B cell (primary cell): ENCODE data around the gene WDR1. TPM values are rescaled to one million over a fixed set of nuclear protein-coding genes. Genes with fewer than 3 reads are reported as not detected.

Experiments used
- ATAC-seq: fragments of 200-7000 bp; cut with Tn5 transposase; one replicate; pipeline ENCODE4 v1.10.0; 2021; ENCODE audit warnings: low read depth, mild to moderate bottlenecking, moderate number of reproducible peaks, moderate library complexity
- CTCF ChIA-PET: fragments of 350-600 bp; sonication (Branson Sonifier 250); formaldehyde crosslinking; loops from one replicate; lab custom pipeline; 2021; ENCODE audit warnings: antibody characterized with exemption, inconsistent platforms; lab: Charles Lee
- POLR2A ChIA-PET: fragments of 350-600 bp; sonication (Branson Sonifier 250); formaldehyde crosslinking; loops from one replicate; lab custom pipeline; 2021; ENCODE audit warnings: antibody characterized with exemption; lab: Charles Lee
- DNase-seq: peaks from one replicate; pipeline ENCODE4 v3.0.0; 2013
- H2AFZ ChIP-seq: 2 replicates; pipeline ENCODE4 v1.6.1; 2012; ENCODE audit warnings: mild to moderate bottlenecking, low read depth, low read length; ENCODE audit not compliant: insufficient read depth, poor library complexity, severe bottlenecking
- H3K27ac ChIP-seq, 2 donors: 1 replicate in 1 of 2; 2 replicates in 1 of 2; pipeline ENCODE4 v1.5.1; 2012 to 2013; ENCODE audit warnings: low read length in 2 of 2, mild to moderate bottlenecking in 2 of 2, moderate library complexity in 1 of 2
- H3K27me3 ChIP-seq, 4 experiments: fragments of 200-600 bp in 1 of 4; sonication (generic) in 1 of 4; replicated peaks in 1 of 4; 1 replicate in 2 of 4; 2 replicates in 2 of 4; pipeline versions ENCODE4 v1.6.1 to v1.7.0; 2013 to 2016; ENCODE audit warnings: low read length in 3 of 4, mild to moderate bottlenecking in 2 of 4, mixed read lengths in 1 of 4, moderate library complexity in 1 of 4; ENCODE audit not compliant: insufficient read depth in 4 of 4, control insufficient read depth in 3 of 4; ENCODE audit errors: control extremely low read depth in 1 of 4
- H3K36me3 ChIP-seq, 2 experiments: replicated peaks in 1 of 2; 1 replicate in 1 of 2; 2 replicates in 1 of 2; pipeline versions ENCODE4 v1.6.1 to v1.7.1; 2013; ENCODE audit warnings: low read length in 1 of 2; ENCODE audit not compliant: insufficient read depth in 2 of 2, control insufficient read depth in 1 of 2; ENCODE audit errors: control extremely low read depth in 1 of 2, extremely low read depth in 1 of 2
- H3K4me1 ChIP-seq, 2 donors: fragments of 200-600 bp in 1 of 2; sonication (generic) in 1 of 2; 1 replicate in 1 of 2; 2 replicates in 1 of 2; pipeline versions ENCODE4 v1.5.1 to v1.6.1; 2013 to 2017; ENCODE audit warnings: low read length in 2 of 2; ENCODE audit not compliant: control insufficient read depth in 2 of 2, insufficient read depth in 2 of 2
- H3K4me2 ChIP-seq: replicated peaks from 2 replicates; pipeline ENCODE3; 2012; ENCODE audit warnings: mild to moderate bottlenecking, low read depth, low read length; ENCODE audit not compliant: poor library complexity, severe bottlenecking
- H3K4me3 ChIP-seq, 5 experiments: fragments of 200-600 bp in 1 of 5; sonication (generic) in 1 of 5; 1 replicate in 3 of 5; 2 replicates in 2 of 5; pipeline versions ENCODE4 v1.5.1 to v1.7.0; 2011 to 2016; ENCODE audit warnings: low read length in 4 of 5, mild to moderate bottlenecking in 4 of 5, low read depth in 2 of 5, control low read depth in 1 of 5, moderate library complexity in 1 of 5; ENCODE audit not compliant: insufficient read depth in 1 of 5; ENCODE audit errors: control extremely low read depth in 1 of 5, extremely low read depth in 1 of 5
- H3K79me2 ChIP-seq: fragments of 200-600 bp; sonication (generic); one replicate; pipeline ENCODE4 v1.6.0; 2016; ENCODE audit warnings: low read length; ENCODE audit not compliant: control insufficient read depth, insufficient read depth
- H3K9ac ChIP-seq: fragments of 200-600 bp; sonication (generic); 2 replicates; pipeline ENCODE4 v1.6.1; 2017; ENCODE audit warnings: mild to moderate bottlenecking, low read length, moderate library complexity
- H3K9me3 ChIP-seq, 3 donors: one replicate each; pipeline versions ENCODE4 v1.6.1 to v1.7.1; 2013; ENCODE audit warnings: low read length in 2 of 3; ENCODE audit not compliant: control insufficient read depth in 2 of 3, insufficient read depth in 1 of 3; ENCODE audit errors: control extremely low read depth in 1 of 3
- H4K20me1 ChIP-seq: 2 replicates; pipeline ENCODE4 v1.6.0; 2012; ENCODE audit warnings: mild to moderate bottlenecking, low read length; ENCODE audit not compliant: insufficient read depth, control insufficient read depth, poor library complexity, severe bottlenecking
- H3K27ac Mint-ChIP-seq: one replicate; pipeline ENCODE4 v1.8.0; 2021; ENCODE audit warnings: mixed read lengths
- H3K27me3 Mint-ChIP-seq: one replicate; pipeline ENCODE4 v1.8.0; 2021; ENCODE audit warnings: mixed read lengths
- H3K4me1 Mint-ChIP-seq: one replicate; pipeline ENCODE4 v1.8.0; 2021; ENCODE audit warnings: mixed read lengths
- H3K4me3 Mint-ChIP-seq: one replicate; pipeline ENCODE4 v1.8.0; 2021; ENCODE audit warnings: mixed read lengths
- H3K9me3 Mint-ChIP-seq: one replicate; pipeline ENCODE4 v1.8.0; 2022; ENCODE audit warnings: mixed read lengths; ENCODE audit not compliant: insufficient read depth
- EZH2 ChIP-seq: IDR thresholded peaks from 2 replicates; pipeline ENCODE4 v1.6.1; 2012; ENCODE audit warnings: borderline replicate concordance, low read depth, mild to moderate bottlenecking, moderate library complexity, low read length; ENCODE audit not compliant: insufficient read depth, poor library complexity, severe bottlenecking
- WGBS: methylation state at CpG from one replicate; pipeline ENCODE4 v1.1.5; 2013; ENCODE audit warnings: missing lambda C conversion rate; ENCODE audit not compliant: insufficient coverage; 5-methylcytosine and 5-hydroxymethylcytosine counted together
- intact Hi-C: fragments of 100-400 bp; cut with micrococcal nuclease; formaldehyde crosslinking; loops from one replicate; pipeline ENCODE4 v1.10.0; 2022
- polyA plus RNA-seq: library from polyadenylated mRNA; depleted of rRNA; stranded (reverse); fragments of >200 nt; gene quantifications from 2 replicates; pipeline ENCODE4 v1.2.3, GENCODE V29; 2012
- total RNA-seq, 2 donors: library from RNA; stranded (reverse); fragments of 120-200 nt in 1 of 2; gene quantifications; 1 replicate in 1 of 2; 2 replicates in 1 of 2; pipeline versions ENCODE4 v1.2.3 to v1.2.4, GENCODE V29; 2013 to 2022
- TF ChIP-seq, protein P1 (sequence below): fragments of 200-600 bp; IDR thresholded peaks from one replicate; pipeline ENCODE4 v1.8.0; 2022; ENCODE audit warnings: antibody characterized with exemption, mild to moderate bottlenecking

The WDR1 gene
- total and polyA plus RNA-seq, 2 donors (not counting 1 experiment from before 2014, with no cell fraction given): 134 to 217 TPM

- H3K27ac Mint-ChIP-seq: peak overlapping the region; percentile 56
- CTCF ChIA-PET: no interaction called here
- H3K4me1 ChIP-seq: peaks cover 34 to 53% of the 10 kb centered on the region in 2 donors
- intact Hi-C loops: no loop called here
- H3K27me3 Mint-ChIP-seq: no peaks in the 10 kb centered on the region
- H3K27ac ChIP-seq: peak overlapping the region in 1 of 2 donors; percentile 14
- no peaks in the 10 kb centered on the region for H3K9me3 Mint-ChIP-seq
- TF ChIP-seq, protein P1, sequence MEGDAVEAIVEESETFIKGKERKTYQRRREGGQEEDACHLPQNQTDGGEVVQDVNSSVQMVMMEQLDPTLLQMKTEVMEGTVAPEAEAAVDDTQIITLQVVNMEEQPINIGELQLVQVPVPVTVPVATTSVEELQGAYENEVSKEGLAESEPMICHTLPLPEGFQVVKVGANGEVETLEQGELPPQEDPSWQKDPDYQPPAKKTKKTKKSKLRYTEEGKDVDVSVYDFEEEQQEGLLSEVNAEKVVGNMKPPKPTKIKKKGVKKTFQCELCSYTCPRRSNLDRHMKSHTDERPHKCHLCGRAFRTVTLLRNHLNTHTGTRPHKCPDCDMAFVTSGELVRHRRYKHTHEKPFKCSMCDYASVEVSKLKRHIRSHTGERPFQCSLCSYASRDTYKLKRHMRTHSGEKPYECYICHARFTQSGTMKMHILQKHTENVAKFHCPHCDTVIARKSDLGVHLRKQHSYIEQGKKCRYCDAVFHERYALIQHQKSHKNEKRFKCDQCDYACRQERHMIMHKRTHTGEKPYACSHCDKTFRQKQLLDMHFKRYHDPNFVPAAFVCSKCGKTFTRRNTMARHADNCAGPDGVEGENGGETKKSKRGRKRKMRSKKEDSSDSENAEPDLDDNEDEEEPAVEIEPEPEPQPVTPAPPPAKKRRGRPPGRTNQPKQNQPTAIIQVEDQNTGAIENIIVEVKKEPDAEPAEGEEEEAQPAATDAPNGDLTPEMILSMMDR: no peak
- no peak for TF ChIP-seq EZH2
- peaks cover 52% of the 10 kb centered on the region for H3K4me1 Mint-ChIP-seq
- ATAC-seq (no peak), DNase-seq (no peak)
- peaks cover 0 to 92% of the 10 kb centered on the region in 2 experiments for H3K36me3 ChIP-seq
- H3K79me2 ChIP-seq: peaks cover 100% of the 10 kb centered on the region
- H3K4me3 ChIP-seq: no peak overlapping the region
- no peak overlapping the region for H3K4me2 ChIP-seq
- H4K20me1 ChIP-seq: peaks cover 99% of the 10 kb centered on the region
- 92% methylated on average over 9 of the region's 9 CpGs for WGBS
- H2AFZ ChIP-seq: no peak overlapping the region
- POLR2A ChIA-PET: no interaction called here
- no peaks in the 10 kb centered on the region for H3K9me3 ChIP-seq
- no peak overlapping the region for H3K9ac ChIP-seq
- H3K4me3 Mint-ChIP-seq: no peak overlapping the region
- no peaks in the 10 kb centered on the region for H3K27me3 ChIP-seq
Measured at GRCh38 chr4:10096978-10097335, 19.6 kb downstream of the WDR1 start.

DNA sequence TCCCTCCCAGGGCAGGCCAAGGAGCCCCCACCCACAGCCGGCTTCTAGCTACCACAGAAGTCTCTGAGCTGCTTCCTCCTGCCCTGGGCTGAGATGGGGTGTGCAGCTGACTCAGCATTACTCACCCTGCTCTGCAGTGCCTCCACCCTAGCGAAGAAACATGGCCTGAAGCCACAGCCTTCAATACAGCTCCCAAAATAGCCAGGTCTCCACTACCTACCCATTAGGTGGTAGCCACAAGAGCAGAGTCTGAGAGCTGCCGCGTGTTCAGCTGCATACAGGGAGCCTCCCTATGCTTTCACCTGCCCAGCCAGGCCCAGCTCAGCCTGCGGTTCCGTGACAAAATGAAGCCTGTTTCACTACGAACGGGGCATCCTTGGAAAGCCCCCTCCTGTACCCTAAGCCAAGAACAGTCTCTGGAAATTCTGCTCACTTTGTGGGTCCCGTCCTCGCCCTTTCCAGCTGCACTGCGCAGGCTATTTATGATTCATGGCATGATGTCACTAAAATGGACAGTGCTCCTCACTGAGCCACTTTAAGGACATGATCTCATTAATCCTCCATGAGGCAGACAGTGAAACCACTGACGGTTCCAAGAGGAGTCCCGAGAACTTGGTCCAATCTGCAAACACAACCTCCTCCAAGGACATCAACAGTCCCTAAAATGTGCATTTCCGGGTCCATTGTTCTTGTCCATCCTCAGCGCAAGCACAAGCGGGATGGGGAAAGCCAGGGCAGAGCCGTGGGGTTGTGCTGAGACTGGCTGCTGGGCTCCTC lies 20.2 kb downstream of the WDR1 start:
- no peaks in the 10 kb centered on the region for H3K27me3 ChIP-seq
- H3K36me3 ChIP-seq: peaks cover 0 to 93% of the 10 kb centered on the region in 2 experiments
- no peak overlapping the region for H3K4me3 Mint-ChIP-seq
- POLR2A ChIA-PET: interaction anchor here (1.8 kb wide), 1 partner anchor 21 kb away, joined by 7 read pairs; the partner anchor contains the start of gene WDR1
- no peak overlapping the region for H3K4me3 ChIP-seq
- H3K9ac ChIP-seq: no peak overlapping the region
- no peaks in the 10 kb centered on the region for H3K9me3 Mint-ChIP-seq
- H3K4me1 Mint-ChIP-seq: peaks cover 46% of the 10 kb centered on the region
- intact Hi-C loops: no loop called here
- H3K79me2 ChIP-seq: peaks cover 100% of the 10 kb centered on the region
- H3K4me2 ChIP-seq: peak overlapping the region; percentile 17
- H3K27ac ChIP-seq: peak overlapping the region in 1 of 2 donors; percentile 14
- CTCF ChIA-PET: interaction anchor here (1.8 kb wide), 1 partner anchor 21 kb away, joined by 5 read pairs; no protein-coding TSS in a partner anchor
- DNase-seq: peak; percentile 30
- peak; percentile 53 for ATAC-seq
- 51% methylated on average over 16 of the region's 17 CpGs for WGBS
- H4K20me1 ChIP-seq: peaks cover 99% of the 10 kb centered on the region
- TF ChIP-seq, protein P1: no peak
- TF ChIP-seq EZH2: no peak
- H3K27me3 Mint-ChIP-seq: no peaks in the 10 kb centered on the region
- no peaks in the 10 kb centered on the region for H3K9me3 ChIP-seq
- peaks cover 30 to 50% of the 10 kb centered on the region in 2 donors for H3K4me1 ChIP-seq
- H3K27ac Mint-ChIP-seq: peak overlapping the region; percentile 32
- no peak overlapping the region for H2AFZ ChIP-seq
